ENCODE data around the gene ARSJ.

DNA sequence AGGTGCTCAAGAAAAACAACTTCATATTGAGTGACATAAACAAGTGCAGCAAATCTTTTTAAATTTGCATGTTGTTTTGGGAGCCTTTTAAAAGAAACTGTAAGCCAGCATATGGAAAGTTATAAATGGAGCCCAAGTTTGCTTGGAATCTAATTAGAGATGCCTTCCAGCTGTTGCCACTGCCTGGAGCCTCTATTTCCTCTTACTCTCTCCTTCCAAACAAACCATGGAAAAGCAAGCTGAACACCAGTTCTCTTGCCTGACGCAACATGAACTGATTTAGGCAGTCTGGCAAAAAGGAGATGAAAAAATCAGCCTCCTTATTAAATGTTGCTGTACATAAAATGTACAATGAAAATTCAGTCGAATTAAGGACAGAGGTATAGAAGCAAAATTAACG, 21.5 kb downstream of the ARSJ start:
- no peak for TF ChIP-seq FOXM1 (IDR thresholded peaks at IDR 0.05; ENCODE audit: borderline replicate concordance)
- TF ChIP-seq L3MBTL2 (conservative IDR thresholded peaks at IDR 0.05): no peak
- no peak for TF ChIP-seq ZNF384 (IDR thresholded peaks at IDR 0.05)
- no peak for TF ChIP-seq SP1 (IDR thresholded peaks at IDR 0.05)
- no peak for TF ChIP-seq ELF4 (IDR thresholded peaks at IDR 0.05)
- no peak for TF ChIP-seq LEF1 (IDR thresholded peaks at IDR 0.05; ENCODE audit: borderline replicate concordance)
- no peak for TF ChIP-seq HDGF (IDR thresholded peaks at IDR 0.05; ENCODE audit: borderline replicate concordance)
- no peak for TF ChIP-seq TARDBP (IDR thresholded peaks at IDR 0.05)
- TF ChIP-seq, protein P1, sequence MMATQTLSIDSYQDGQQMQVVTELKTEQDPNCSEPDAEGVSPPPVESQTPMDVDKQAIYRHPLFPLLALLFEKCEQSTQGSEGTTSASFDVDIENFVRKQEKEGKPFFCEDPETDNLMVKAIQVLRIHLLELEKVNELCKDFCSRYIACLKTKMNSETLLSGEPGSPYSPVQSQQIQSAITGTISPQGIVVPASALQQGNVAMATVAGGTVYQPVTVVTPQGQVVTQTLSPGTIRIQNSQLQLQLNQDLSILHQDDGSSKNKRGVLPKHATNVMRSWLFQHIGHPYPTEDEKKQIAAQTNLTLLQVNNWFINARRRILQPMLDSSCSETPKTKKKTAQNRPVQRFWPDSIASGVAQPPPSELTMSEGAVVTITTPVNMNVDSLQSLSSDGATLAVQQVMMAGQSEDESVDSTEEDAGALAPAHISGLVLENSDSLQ (IDR thresholded peaks at IDR 0.05): no peak
- no peak for TF ChIP-seq FOXK2 (IDR thresholded peaks at IDR 0.05)
- TF ChIP-seq NFRKB (IDR thresholded peaks at IDR 0.05): no peak
- no peak for TF ChIP-seq FOXA1 (IDR thresholded peaks at IDR 0.05)
- TF ChIP-seq SUZ12 (IDR thresholded peaks at IDR 0.05): no peak
